ENCODE data around the gene ARHGAP5. TPM values are rescaled to one million over a fixed set of nuclear protein-coding genes. Genes with fewer than 3 reads are reported as not detected.
"Not testable (repeated sequence)": the region's sequence is repeated elsewhere in the genome, so short reads cannot be mapped to it uniquely, and the experiment has no call there.

The ARHGAP5 gene
- total RNA-seq, 1 donor from 2014 or later, result 23.2 TPM

DNA sequence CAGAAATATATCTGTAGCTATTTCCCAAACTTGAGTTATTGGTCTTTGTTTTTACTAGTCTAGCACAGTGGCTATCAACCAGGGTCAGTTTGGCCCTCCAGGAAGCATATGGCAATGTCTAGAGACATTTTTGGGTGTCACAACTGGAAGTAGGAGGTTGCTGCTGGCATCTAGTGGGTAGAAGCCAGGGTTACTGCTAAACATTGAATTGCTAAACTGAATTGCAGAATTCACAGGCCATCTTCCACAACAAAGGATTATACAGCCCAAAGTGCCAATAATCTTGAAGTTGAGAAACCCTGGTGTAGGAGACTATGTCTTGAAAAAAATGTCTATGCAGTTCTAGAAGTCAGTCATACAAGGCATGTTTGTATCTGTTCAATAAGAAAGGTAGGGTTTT is 27.7 kb downstream of the ARHGAP5 start:
- no peak for DNase-seq (ENCODE audit: low read depth in 2 of 2)

DNA sequence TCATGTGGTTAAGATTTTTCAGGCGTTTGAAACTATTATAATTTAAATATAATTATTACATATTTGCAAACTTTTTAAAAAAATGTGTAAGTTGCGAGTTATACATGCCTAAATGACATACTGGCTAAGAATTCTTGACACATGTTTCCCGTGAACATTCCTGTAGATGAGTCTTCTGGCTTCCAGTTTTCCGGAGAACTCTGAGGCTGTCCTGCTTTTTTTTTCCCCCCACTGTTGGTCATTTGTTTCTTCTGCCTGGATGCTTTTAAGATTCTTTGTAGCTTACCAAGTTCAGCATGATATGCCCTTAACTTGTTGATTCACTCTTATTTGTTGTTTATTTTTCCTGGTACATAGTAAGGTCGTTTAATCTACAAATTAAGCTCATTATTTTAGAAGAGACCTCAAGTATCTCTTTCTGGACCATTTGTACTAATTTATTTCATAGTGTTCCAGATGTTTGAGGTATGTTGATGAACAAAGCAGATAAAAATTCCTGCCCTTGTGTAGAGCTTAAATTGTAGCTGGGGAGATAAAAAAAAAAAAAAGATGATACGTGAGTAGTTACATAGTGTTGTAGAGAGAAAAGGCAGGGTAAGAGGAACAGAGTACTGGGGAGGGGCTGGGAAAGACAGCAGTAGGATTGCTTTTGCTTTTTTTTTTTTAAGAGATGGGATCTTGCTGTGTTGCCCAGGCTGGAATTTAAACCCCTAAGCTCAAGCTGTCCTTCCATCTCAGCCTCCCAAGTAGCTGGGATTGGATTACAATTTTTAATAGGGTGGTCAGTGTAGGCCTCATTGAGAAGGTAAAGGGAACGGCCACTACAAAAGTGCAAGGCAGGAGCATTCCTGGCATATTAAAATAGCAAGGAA is 32.8 kb downstream of the ARHGAP5 start:
- peak in 1 of 2 donors; percentile 82 for DNase-seq (ENCODE audit: low read depth in 2 of 2)

DNA sequence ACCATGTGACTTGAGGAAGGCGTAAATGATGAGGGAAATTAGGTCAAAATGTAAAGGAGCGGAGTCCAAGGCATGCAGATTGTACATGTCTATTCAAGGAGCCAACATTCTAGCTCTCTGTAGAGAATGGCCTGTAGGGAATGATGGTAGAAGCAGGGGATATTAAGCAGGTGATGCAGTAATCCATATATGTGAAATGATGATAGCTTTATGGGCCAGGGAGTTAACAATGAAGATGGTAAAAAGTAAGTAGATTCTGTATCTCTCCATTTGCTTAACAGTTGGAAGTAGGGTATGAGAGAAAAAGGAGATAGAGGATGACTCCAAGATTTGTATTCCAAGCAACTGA is 33.4 kb downstream of the ARHGAP5 start:
- no peak for DNase-seq (ENCODE audit: low read depth in 2 of 2)

DNA sequence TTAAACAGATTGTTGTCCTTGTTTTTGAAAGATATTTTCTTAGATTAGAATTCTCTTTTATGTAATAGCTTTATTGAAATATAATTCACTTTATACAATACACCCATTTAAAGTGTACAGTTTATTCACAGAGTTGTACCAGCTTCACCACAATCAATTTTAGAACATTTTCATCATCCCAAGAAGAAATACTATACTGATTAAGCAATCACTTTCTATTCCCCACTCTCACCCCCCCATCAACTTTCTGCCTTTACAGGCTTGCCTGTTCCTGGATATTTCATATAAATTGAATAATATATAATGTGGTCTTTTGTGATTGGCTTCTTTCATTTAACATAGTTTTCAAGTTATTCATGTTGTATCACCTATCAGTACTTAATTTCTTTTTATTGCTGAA is 44.4 kb downstream of the ARHGAP5 start:
- DNase-seq (ENCODE audit: low read depth in 2 of 2), result no peak

DNA sequence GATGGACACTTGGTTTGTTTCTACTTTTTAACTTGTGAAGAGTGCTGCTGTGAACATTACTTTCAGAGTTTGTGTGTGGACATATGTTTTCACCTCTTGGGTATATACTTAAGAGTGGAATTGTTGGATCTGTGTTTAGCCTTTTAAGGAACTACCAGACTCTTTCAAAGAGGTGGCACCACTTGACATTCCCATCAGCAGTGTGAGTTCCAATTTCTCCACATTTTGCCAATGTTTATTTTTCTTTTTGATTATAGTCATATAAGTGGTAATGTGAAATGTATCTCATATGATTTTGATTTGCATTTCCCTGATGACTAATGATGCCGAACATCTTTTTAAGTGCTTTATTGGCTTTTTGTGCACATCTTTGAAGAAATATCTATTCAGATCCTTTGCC is 44.8 kb downstream of the ARHGAP5 start:
- DNase-seq (ENCODE audit: low read depth in 2 of 2), result no peak

DNA sequence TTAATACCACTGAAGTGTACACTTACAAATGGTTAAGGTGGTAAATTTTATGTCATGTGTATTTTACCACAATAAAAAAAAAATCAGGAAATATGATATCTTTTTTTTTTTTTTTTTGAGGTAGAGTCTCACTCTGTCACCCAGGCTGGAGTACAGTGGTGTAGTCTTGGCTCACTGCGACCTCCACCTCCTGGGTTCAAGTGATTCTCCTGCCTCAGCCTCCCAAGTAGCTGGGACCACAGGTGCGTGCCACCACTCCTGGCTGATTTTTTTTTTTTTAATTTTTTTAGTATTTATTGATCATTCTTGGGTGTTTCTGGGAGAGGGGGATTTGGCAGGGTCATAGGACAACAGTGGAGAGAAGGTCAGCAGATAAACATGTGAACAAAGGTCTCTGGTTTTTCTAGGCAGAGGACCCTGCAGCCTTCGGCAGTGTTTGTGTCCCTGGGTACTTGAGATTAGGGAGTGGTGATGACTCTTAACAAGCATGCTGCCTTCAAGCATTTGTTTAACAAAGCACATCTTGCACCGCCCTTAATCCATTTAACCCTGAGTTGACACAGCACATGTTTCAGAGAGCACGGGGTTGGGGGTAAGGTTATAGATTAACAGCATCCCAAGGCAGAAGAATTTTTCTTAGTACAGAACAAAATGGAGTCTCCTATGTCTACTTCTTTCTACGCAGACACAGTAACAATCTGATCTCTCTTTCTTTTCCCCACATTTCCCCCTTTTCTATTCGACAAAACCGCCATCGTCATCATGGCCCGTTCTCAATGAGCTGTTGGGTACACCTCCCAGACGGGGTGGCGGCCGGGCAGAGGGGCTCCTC is 50.0 kb downstream of the ARHGAP5 start:
- not testable (repeated sequence) for DNase-seq (ENCODE audit: low read depth in 2 of 2)

DNA sequence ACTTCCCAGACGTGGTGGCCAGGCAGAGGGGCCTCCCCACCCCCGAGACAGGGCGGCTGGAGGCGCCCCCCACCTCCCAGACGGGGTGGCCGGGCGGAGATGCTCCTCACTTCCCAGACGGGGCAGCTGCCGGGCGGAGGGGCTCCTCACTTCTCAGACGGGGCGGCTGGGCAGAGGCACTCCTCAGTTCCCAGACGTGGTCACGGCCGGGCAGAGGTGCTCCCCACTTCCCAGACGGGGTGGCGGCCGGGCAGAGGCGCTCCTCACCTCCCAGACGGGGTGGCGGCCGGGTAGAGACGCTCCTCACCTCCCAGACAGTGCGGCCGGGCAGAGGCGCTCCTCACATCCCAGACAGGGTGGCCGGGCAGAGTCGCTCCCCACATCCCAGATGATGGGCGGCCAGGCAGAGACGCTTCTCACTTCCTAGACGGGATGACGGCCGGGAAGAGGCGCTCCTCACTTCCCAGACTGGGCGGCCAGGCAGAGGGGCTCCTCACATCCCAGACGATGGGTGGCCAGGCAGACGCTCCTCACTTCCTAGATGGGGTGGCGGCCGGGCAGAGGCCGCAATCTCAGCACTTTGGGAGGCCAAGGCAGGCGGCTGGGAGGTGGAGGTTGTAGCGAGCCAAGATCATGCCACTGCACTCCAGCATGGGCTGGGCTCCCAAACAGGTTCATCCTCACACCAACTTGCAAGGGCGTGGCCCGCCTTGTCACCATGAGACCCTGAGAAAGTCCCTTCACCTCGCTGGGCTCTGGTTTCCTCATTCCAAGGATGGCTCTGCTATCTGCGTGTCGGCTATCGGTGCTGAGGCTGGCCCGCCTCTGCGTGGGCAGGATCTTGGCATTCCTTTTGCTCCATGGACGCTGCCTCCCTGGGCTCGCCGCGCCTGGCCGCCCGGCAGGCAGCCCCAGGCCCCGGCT is 50.9 kb downstream of the ARHGAP5 start:
- DNase-seq (ENCODE audit: low read depth in 2 of 2), result not testable (repeated sequence)

DNA sequence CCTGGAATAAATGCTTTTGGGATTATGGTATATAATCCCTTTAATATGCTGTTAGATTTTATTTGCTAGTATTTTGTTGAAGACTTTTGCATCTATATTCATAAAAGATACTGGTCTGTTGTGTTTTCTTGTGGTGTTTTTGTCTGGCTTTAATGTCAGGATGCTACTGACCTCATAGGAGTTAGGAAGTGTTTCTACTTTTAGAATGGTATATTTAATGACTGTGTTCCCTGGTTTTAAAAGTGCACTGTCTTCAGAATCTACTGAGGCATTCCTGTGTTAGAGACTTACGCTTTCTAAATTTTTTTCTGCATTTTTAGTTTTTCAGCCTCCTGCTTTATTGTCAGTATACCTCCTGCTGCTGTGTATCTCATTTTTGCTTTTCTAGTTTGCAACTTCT is 51.6 kb downstream of the ARHGAP5 start:
- DNase-seq (ENCODE audit: low read depth in 2 of 2), result no peak

DNA sequence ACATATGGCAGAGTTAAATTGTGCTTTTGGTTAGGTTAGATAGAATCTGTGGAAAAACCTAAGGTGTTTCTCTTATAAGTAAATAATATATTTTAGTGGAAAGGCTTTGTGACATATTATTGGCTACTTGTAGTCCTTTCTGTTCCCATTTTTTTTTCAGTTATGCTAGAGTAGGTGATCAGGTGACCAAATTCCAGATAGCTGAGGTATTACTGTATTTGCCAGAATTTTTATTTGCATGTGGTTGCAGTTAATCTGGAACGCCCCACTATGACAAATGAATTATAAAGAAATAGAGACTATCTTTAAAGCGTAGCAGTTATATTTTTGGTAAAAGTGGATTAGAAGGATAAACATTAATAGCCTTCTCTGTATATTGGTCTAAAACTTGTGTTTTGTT is 52.0 kb downstream of the ARHGAP5 start:
- peak in 1 of 2 donors; percentile 9 for DNase-seq (ENCODE audit: low read depth in 2 of 2)

DNA sequence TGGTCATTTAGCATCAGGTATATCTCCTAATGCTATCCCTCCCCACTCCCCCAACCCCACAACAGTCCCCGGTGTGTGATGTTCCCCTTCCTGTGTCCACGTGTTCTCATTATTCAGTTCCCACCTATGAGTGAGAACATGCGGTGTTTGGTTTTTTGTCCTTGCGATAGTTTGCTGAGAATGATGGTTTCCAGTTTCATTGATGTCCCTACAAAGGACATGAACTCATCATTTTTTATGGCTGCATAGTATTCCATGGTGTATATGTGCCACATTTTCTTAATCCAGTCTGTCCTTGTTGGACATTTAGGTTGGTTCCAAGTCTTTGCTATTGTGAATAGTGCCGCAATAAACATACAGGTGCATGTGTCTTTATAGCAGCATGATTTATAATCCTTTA is 54.6 kb downstream of the ARHGAP5 start:
- not testable (repeated sequence) for DNase-seq (ENCODE audit: low read depth in 2 of 2)

DNA sequence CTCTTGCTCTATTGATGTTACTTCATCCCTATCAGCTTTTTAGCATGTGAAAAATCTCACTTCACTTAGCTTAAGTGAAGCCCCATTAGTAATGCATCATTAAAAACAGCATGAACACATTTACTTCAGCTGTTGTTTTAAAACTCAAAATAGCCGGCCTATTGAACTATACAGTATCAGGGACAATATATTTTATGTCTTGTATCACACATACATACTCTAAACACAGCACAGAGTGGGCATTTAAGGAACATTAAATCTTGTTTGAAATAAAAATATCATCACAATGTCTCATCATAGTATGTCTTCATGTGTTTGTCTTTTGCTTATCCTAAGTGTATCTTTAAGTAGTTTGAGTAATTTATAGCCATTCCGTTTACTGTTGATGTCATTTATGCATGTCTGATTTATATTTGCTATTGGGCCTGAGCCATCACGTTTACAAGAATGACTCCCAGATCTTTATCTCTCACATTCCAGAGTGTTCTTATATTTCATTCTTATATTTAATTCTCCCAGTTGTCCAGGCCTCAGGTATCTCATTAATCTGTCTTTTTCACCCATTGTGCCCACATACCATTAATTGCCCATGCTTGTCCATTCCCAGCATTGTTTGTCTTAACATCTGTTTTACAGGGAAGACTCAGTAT is 57.5 kb downstream of the ARHGAP5 start:
- DNase-seq (ENCODE audit: low read depth in 2 of 2), result peak in 1 of 2 donors; percentile 32

DNA sequence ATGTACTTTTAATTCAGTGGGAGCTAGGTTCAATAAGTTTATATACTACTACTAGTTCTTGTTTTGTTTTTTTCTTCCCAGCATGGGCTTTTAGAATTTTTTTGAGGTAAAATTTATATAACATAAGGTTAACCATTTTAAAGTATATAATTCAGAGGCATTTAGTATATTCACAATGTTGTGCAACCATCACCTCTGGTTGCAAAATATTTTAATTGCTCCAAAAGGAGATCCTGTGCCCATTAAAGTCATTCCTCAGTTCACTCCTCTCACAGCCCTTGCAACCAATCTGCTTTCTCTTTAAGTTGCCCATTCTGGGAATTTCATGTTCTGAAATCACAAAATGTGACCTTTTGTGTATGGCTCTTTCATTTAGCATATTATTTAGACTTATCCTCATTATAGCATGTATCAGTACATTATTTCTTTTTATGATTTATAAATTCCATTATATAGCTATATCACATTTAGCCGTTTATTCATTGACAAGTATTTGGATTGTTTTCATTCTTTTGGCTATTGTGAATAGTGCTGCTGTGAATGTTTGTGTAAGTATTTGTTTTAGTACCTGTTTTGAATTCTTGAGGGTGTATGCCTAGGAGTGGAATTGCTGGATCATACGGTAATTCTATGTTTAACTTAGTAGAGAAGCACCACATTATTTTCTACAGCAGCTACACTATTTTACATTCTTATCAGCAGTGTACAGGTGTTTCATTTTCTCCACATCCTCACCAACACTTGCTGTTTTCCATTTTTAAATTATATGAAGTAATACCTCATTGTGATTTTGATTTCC is 59.1 kb downstream of the ARHGAP5 start:
- DNase-seq (ENCODE audit: low read depth in 2 of 2), result no peak

DNA sequence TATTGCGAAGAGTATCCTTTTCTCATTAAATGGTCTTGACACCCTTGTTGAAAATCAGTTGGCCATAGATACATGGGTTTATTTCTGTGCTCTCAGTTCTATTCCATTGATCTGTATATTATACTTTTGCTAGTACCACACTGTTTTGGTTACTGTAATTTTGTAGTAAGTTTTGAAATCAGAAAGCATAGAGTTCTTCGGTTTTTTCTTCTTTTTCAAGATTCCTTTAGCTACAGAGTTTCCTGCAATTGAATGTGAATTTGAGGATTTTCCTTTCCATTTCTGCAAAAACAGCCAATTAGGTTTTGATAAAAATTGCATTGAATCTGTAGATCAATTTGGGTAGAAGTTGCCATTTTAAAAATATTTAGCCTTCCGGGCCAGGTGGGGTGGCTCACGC is 60.2 kb downstream of the ARHGAP5 start:
- no peak for DNase-seq (ENCODE audit: low read depth in 2 of 2)

DNA sequence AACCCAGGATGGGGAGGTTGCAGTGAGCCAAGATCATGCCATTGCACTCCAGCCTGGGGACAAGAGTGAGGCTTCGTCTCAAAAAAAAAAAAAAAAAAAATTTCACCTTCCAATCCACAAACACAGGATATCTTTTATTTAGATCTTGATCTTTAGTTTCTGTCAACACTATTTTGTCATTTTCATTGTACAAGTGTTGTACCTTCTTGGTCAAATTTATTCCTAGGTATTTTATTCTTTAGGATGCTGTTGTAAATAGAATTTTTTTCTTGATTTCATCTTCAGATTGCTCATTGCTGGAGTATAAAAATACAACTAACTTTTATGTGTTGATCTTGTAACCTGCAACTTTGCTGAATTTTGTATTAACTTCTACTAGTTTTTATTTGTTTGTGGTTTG is 60.8 kb downstream of the ARHGAP5 start:
- DNase-seq (ENCODE audit: low read depth in 2 of 2), result no peak

DNA sequence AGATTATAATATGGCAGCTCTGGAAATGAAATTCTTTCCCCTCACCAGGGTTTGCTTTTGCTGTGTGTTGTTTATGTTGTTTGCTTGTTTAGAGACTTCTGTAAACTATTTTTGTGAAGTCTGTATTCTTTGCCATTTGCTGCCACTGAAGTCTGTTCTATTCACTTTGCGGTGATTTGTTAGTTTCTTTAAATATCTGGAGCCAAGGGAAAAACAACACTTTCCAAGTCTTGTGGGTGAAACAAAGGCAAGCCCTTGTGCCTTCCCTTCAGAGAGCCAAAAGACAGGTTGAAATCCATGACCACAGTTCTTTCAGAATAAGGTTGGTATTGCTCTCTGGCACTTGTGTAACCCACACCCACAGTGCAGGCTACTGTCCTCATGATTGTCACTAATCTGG is 65.2 kb downstream of the ARHGAP5 start:
- DNase-seq (ENCODE audit: low read depth in 2 of 2), result no peak

DNA sequence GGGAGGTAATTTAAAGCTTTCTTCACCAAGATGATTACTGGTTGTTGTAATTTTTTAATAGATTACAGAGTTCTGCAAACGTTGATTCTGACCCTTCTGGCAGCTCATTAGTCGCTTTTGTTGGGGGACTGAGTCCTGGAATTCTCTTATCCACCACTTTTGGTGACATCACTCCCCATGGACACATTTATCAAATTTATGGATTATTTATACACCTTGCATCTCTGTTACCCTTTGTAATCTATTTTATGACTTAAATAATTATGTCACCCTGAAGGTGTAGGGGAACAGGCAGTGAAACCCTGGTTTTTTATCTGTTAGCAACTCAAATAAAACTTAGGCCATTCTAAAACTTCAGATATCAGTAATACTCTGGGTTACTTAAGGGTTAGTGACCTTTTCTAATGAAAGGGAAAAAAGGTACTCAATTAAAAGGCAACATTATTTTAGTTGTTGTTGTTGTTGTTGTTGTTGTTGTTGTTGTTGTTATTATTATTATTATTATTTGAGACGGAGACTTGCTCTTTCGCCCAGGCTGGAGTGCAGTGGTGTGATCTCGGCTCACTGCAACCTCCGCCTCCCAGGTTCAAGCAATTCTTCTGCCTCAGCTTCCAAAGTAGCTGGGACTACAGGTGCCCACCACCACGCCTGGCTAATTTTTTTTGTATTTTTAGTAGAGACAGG is 65.8 kb downstream of the ARHGAP5 start:
- no peak for DNase-seq (ENCODE audit: low read depth in 2 of 2)

DNA sequence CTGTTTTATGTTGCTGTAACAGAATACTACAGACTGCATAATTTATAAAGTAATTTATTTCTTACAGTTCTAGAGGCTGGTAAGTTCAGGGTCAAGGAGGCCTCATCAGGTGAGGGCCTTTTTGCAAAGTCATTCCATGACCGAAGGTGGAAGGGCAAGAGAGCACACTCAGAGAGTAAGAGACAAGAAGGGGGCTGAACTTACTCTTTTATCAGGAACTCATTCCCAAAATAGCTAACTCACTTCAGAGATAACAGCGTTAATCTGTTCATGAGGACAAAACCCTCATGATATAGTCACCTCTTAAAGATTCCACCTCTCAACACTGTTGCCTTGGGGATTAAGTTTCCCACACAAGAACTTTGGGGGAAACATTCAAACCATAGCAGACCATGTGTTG is 73.3 kb downstream of the ARHGAP5 start:
- no peak for DNase-seq (ENCODE audit: low read depth in 2 of 2)

DNA sequence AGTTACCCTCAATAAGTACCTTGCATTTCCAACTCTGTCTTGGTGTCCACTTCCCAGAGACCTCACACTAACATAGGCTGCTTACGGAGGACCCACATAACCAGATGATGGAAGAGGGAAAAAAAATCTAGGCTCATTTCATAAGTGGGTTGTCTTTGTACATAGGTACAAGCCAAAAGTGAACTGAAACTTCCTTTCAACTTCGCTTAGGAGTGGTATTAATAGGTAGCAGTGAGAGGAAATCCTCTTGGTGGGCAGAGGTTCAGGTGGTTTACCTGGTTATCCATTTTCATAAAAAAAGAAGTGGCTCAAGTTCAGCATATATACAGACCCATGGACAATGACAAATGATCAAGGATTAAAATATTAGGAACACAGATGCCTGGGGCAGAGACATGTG is 88.9 kb downstream of the ARHGAP5 start:
- no peak for DNase-seq (ENCODE audit: low read depth in 2 of 2)

DNA sequence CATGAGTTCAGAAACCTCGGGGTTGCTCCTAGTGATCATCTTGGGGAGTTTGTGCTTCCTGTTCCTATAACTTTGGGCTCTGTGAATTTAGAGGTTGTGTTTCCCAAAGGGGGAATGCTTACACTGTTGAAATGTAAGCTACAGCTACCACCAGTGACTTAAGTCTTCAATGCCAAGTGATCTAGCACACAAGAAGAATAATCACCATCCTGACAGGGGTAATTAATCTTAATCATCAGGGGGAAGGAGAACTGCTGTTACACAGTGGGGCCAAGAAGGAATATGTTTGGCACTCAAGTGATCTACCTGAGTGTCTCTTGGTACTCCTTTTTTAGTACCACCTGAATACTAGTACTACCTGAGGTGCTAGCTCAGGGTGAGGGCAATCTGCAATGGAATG is 89.8 kb downstream of the ARHGAP5 start:
- DNase-seq (ENCODE audit: low read depth in 2 of 2), result no peak

DNA sequence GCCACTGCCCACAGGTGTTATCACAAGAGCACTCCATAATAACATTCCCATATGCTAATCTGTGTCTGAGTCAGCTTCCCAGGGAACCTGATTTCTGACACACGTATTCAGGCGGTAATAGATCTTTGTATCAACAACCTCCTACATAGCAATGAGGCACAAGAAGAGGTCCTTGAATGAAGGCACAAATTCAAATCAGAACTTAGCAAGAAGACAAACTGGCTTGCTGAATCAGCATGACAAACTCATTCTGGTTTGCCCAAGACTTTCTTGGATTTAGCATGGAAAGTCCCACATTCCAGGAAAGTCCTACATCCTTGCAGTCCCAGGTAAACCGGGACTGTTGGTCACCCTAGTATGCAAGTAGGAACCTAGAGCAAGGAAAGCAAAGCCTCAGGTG is 90.8 kb downstream of the ARHGAP5 start:
- no peak for DNase-seq (ENCODE audit: low read depth in 2 of 2)

Measured in lung microvascular endothelial cell (primary cell).